Smooth muscle cell of the brain vasculature (primary cell): ENCODE measurements around the gene BARHL2.

Experiments
- DNase-seq: peaks from one replicate; pipeline ENCODE4 v3.0.0-alpha.2; 2012; ENCODE audit warnings: low read depth, low spot score

BARHL2 gene

DNA sequence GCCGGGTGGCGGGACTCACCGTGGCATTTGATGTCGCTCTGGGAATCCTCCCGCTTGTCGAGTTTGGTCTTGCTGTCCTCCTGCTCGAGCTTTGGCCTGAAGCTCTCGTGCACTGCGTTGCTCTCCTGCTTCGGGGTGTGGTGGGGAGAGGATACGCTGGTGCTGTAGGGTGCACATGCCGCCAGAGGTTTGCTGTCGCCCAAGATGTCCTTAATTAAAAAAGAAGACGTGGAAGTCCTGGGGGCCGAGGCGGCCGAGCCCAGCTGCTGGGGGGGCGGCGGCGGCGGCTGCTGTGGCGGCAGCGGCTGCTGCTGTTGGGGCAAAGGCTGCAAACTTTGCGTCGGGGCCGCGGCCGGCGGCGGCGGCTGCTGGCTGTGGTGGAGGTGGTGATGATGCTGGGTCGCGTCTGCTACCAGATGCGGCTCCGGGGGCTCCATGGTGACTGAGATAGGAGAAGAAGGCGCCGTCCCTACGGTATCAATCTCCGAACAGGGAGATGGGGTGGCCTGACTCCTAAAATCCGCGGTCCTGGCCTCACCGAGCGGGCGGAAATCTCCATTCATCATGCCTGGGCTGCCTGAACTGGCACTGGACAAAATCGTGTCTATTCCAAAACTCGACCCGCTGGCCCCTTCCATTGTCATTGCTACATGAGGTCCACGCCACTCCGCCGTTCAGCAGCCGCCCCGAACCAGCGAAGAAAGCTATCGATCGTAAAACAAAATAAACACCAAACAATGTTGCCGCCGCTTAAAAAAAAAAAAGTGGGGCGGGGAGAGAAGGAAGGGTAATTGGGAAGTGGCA, at the start of gene BARHL2:
TSS of gene BARHL2 (minus strand) at position 751 of the 804 bp plus-strand sequence. CDS start at position 644, 107 bp downstream.
- no peak for DNase-seq

DNA sequence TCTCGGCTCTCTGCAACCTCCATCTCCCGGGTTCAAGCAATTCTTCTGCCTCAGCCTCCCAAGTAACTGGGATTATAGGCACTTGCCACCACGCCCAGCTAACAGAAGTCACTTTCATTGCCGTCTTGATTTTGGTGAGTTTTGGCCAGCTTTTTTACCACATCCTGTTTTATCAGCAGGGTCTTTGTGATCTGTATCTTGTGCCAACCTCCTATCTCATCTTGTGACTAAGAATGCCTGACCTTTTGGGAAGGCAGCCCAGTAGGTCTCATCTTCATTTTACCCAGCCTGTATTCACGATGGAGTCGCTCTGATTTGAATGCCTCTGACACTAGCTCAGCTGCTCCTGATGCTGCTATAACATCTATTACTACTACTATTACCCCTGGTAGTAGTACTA, 46.8 kb upstream of the BARHL2 start:
- no peak for DNase-seq

DNA sequence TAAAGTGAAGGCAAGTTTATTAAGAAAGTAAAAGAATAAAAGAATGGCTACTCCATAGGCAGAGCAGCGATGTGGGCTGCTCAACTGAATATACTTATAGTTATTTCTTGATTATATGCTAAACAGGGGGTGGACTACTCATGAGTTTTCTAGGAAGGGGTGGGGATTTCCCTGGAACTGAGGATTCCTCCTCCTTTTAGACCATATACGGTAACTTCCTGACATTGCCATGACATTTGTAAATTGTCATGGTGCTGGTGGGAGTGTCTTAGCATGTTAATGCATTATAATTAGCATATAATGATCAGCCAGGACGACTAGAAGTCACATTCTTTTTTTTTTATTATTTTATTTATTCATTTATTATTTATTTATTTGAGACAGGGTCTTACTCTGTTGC, 46.4 kb upstream of the BARHL2 start:
- DNase-seq = no peak

DNA sequence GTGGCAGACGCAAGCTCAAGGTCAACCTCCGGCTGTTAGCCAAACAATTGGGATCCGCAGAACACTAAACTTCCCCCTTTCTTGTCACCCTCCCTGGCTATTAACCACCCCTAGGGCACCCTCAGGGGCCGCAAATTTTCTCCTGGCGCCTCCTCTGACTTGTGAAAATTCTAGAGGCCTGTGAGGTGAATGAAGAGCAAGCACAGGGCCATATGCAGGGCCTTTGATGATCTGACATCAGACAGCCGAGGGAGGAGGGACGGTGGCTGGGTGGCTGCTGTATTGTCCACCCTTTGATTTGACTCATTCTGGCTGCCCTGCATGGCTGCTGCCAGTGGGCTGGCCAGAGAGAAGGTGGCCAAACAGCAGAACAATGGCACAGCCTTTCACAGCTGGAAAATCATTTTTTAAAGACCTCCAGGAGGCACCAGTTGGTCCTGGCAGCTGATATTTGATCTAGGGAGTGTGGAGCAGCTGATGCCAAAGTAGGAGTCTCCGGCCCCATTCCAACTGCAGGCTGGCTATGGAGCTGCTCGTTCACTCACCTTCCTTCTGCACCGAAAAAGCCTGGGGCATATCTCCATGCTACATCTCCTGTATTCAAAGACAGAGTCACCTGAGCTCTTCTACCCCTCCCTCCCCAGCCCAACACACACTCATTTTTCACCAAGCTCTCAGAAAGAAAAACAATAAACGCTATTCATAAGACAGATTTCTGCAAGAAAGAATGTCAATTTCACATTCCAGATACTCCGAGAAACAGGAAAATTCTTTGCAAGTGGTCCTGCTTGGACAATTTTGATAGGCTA, 44.9 kb upstream of the BARHL2 start:
- DNase-seq = no peak

DNA sequence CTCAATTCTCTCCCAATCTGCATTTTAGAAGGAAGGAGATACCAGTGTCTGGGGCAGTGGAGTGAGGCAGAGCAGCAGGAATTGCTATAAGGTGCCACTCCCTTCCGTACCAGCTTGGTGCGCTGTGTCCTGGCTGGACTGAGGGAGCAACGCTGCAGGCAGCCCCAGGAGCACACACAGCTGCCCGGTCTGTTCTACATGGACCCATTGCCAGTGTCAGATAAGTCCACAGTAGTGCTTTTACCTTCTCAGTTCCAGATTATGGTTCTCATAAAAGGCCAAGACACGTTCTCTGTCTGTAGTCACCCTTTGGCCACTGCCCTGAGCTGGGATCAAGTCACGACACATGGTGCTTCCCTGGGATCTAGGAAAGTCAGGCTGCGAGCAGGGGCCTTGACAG, 44.1 kb upstream of the BARHL2 start:
- no peak for DNase-seq

DNA sequence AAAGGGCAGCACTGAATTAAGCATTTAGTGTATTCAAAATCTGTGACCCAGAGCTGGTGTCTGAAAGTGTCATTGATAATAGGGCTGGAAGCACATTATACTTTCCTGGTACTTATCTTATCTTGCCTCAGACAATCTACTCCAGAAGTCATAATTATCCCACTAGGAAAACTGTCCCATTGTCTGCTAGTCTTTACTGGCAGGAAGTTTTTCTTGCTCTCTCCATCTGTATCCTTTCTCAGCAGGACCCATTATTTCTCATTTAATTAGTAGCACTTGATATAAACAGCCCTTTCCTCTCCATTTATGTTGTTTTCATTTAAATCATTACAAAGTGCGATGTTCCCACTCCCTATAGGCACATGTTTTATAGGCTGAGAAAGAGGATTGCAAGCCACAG, 36.5 kb upstream of the BARHL2 start:
- no peak for DNase-seq

DNA sequence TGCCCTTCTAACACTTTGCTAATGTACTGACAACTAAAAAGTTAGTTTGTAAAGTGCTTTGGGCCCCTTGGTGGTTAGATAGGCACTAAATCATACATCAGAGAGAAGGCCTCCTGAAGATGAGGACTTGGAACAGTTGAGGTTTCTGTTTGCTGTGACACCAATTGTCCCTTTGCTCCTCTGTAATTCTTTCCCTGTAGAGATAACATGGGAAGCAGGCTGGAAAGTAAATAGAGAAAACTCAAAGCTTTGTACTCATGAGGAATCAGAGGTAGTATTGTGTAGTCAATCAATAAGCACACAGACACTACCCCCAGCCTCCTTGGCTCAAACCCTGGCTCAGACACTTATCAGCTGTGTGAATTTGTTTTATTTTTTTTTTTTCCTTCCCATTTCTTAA, 31.6 kb upstream of the BARHL2 start:
- no peak for DNase-seq

DNA sequence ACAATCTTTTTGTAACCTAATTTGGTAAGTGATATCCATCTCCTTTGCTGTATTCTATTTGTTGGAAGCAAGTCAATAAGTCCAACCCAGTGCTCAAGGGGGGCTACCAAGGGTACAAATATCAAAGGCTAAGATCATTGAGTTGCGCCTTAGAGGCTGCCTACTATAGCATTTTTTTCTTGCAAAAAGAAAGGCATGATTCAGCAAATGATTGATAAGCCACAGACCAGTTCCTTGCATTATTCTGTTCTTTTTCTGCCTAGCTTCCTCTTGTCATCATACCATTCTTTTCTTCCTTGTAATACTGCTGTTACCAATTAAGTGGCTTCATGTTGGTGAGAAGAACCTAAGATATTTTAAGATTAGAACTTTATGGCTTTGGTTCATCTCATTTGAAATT, 29.8 kb upstream of the BARHL2 start:
- DNase-seq = no peak

DNA sequence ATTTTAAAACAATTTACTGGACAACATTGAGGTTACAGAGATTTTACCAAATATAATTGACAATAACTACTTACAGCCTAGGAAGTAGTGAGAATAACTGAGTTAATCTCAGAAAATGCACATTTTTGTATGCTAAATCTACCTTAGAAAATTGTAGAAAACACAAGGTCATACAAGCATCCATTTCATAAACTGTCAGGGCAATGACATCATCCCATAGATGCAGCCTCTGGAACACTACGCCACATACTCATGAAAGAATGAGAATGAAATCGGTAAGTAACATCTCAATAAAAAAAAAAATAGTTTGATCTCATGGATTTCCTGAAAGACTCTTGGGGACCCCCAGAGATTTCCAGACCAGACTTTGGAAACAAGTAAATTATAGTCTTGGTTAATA, 28.9 kb upstream of the BARHL2 start:
- DNase-seq = no peak

DNA sequence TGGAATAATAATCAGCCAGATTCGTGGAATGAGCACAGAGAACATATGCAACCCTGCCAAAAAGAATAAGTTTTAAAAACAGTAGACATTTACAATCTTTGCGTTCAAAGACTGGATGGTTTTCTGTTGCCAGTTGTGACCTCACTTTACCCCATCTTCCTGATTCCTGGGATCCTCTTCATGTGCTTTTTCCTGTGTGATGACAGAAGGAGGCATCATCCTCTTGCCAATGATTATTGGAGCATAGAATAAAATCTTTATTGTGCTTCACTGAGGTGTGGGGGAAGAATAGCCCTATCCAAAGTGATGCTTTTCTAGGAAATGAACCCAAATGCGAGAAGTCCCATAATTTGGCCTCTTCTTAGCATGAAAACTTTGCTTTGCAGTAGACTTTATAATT, 15.0 kb upstream of the BARHL2 start:
- DNase-seq = no peak

DNA sequence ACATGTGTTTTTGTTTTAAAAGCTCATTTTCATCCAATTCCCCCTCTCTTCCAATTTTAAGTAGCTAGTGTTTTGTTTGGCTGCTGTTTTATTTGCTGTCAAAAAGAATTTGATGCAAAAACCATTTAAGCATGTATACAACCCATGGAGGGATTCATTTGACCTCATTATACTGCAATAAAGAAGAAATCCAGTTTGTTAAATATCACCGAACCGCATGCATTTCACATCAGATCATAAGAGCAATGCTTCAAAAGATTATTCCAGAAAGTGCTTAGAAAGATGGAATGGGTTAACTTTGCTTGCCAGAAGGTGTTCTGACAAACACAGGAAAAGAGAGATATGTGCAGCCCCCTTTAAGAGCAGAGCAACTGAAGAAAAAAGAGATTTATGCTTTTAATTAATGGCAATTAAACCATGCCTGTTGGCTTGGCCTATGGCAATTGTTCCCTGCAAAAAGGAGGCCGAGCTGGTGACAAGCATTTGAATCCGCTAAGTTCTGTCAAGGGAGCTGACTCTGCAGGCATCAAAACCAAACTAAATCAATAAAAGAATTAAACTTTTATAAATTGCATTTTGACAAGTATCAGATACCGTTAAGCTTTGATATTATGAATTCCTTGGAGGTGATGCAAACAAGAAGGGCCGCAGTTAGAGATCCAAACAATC, 14.4 kb upstream of the BARHL2 start:
- no peak for DNase-seq

DNA sequence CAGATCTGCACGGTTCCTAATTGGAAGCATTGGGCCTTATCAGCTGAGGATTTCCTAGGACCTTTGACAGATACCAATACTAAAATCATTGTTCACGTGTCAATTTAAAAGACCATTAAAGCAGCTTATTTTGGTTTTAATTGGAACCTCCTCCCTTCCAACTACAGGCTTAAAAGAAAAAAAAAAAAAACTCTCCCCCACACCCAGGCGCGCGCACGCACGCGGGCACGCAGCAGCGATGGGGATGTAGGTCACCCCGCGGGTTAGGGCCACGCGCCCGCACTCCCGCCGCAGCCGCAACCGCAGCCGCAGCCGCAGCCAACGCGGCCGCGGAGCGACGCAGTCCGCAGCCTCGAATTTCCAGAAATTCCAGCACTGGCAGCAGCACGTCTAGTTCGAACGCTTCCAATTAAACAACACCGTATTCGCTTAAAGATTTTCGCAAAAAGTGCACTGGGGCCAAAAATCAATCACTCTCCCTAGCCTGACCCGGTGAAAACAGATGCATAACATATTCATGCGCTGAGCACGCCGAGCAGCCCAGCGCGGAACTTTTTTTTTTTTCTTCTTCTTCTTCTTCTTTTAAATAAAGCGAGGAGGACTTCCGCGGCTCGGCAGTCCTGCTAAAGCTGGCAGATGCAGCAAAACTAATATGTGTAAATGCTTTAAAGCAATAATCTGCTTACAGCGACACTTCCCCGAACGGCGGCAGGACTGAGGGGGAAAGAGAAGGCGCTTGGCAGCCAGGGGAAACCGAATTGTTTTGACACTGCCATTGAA, 13.3 kb upstream of the BARHL2 start:
- no peak for DNase-seq

DNA sequence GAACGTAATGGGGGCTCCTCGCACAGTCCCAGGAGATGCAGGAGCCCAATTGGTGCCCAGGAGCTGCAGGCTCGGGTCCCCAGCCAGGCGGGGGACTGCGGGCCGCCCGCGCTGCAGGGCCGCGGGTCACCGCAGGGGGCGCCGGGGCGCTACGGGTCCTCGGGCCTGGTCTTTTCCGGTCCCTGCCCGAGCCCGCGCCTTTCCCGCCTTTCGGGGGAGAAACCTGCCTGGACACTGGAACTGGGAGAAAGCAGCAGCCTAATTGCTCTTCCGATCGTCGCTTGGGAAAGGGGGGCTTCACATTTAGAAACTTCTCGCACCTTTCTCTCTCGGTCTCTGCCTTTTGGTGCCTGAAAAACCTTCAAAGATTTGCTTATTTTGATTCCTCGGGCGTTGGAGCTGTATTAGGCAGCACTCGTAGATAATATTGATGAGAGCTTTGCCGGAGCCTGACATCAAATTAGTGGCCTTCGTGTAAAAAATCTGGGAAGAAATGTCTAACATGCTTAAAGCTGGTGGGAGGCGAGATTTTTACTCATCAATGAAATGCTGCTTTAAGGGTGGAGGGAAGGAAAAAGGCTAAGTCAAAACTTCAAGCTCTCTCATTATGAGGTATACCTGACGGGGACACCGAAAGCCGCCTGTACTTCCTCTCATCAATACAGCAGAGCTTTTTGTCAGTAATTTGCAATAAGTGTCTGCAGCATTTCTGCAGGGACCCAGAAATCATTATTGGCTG, 12.6 kb upstream of the BARHL2 start:
- DNase-seq = no peak

DNA sequence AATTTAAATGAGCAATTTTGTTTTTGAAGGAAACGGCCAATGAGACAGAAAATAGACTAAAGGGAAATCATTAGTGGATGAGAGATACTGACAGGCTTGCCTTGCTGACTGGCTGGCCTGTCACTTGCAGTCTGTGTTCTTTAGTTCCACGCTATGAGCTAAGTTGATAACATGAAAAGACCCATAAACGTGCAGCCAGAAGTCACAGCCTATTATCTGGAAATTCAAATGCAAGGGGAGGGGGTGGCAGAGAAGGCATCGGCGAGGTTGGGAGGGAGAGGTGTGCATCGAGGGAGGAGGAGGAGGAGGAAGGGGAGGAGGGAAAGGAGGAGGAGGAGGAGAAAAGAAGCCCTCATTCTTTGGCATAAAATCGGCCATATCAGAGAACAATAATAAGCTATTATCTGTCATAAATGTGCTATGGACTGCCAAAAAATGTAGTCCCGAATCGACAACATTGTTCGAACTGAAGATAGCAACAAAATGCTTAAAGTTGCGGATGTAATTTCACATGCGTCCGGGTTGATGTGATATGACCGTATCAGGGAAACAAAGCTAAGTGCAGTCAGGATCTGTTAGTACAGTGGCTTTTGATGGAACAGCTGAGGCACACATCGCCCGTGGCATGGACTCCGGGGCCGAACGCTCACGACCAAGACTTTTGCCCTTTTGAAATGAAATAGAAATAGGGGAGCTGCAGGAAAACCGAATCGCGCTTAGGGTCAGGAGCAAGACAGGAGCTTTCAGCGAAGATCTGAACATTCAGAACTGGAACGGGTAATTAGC, 11.6 kb upstream of the BARHL2 start:
- no peak for DNase-seq

DNA sequence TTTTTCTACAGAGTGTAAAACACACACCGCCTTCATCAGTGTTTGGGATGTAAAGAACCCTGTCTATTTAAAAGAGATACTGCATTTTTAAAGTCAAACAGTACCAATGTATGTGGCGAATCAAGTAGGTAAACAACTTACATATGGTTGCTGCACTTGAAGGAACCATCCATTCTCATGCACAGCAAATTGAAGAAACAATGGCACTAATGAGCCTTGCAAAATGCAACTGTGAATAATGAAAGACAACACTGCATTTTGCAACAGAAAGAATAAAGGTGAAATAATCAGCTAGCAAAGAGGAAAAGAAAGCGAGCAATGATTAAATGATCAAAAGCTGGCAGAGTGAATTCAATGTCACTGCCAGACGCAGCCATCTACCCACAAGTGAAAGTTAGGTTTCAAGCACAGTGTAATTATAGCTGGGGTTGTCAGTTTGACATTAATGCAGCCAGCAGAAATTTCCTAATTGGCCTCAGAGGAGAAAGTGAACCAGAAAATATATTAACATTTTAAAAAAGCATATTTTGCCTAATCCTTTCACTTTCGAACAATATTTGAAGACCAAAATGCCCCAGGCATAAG, 10.9 kb upstream of the BARHL2 start:
- no peak for DNase-seq

DNA sequence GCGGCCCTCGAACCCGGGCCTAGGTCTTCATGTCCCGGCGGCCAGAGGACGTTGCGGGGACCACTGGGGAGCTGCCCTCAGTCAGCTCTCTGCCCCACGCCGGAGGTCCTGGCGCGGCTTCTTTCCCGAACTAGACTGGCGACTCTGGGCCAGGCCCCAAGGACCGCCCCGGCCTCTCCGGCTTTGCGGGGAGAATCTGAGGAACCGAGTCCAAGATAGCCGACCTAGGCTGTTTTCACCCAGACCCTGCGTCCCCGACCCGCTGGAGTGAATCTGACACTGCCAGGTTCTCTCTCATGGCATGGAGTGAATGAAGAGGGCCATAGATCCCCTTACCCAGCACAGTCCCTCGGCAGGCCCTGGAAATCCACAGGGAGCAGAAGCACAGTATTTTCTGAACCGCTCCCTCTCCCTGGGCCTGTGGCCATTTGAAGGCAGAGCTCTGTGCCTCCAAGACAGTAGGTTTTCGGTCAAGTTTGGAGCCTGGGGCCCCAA, 9.9 kb upstream of the BARHL2 start:
- DNase-seq = no peak

DNA sequence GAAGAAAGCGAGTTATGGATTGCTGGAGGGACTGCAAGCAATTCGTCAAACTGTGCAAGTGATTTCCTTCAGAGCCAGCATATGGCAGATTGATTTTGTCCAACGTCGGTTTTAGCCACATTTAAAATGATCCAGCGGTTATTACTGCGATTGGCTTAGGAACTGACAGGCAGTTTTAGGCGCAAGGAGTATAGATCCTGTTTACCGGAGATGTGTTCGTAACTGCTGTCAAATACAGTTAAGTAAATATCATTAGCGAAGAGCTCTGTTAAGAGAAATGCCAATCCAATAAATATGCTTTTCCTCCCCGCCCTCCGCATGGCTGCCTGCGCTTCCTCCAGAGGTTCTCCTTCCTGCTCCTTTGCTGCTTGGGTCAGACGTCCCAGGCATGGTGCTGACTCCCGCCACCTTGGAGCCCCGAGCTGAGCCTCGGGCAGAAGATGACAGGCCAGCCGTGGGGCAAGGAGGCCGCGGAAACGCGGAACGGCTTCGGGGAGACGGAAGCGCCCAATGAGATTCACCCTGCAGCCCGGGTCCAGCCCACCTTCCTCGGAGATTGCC, 9.4 kb upstream of the BARHL2 start:
- no peak for DNase-seq

DNA sequence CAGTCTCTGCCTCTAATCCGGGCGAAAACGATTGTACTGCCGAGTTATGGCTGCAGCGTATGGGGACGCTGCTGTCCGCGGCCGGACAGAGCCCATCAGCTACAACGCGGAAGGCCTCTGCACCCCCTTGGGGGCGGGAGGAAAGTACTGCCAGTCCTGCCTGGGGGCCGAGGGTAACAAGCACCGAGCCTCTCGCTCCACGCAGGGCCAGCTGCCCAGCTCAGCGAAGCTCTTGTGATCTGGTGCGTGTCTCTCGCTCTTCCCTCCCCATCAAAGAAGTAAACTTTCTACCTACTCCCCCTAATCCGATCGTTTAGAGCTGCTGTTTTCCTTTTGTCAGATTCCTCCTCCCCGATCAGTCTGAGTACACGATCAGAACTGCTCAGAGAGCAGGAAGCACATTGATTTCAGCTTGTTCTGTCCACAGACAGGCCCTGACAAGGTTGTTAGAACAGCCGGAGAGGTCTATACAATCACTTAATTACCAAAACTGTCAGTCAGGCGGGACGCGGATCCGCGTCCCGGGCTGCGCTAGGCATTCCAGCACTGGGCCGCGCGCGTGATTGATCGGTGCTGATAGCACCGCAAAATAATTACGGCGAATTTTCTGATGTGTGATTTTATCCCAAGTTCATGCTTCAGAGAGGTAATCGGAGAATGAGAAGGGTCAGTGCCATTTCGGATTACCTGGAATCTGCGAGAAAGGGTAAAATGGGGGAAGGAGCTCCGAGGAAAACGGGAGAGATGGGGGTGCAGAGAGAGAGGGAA, 8.7 kb upstream of the BARHL2 start:
- DNase-seq = no peak
